Activated CD4-positive, alpha-beta T cell treated with anti-CD3 and anti-CD28 coated beads, Interleukin-2, amount 50 U/mL, for 1 hour (primary cell): Measurements from ENCODE around the gene ARHGEF40.
"Not testable (repeated sequence)": the region's sequence is repeated elsewhere in the genome, so short reads cannot be mapped to it uniquely, and the experiment has no call there.

ENCODE experiments used
- DNase-seq: peaks from one replicate; pipeline ENCODE4 v3.0.0-alpha.2; 2020

Gene ARHGEF40

DNA sequence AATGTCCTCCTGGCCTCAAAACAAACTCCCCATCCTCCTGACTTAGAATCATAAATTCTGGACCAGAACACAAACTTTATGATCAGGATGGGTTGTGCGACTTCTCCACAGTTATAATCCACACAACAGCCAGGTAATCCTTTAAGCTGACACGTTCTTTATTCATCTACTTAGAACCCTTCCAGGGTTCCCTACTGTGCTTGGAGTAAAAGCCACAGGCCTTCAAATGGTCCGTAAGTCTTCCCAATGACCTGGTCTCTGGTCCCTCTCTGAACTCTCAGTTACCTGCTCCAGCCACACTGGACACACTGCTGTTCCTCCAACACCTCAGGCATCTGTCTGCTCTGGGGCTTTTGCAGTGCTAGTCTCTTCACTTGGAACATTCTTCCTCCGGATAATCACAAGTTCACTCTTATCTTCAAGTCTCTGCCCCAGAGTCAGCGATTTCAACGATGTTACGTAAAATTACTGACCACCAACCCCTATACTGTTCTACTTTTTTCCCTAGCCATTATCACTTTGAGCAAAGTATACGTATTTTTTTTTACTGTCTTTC, 29.7 kb upstream of the ARHGEF40 start:
- DNase-seq = no peak

DNA sequence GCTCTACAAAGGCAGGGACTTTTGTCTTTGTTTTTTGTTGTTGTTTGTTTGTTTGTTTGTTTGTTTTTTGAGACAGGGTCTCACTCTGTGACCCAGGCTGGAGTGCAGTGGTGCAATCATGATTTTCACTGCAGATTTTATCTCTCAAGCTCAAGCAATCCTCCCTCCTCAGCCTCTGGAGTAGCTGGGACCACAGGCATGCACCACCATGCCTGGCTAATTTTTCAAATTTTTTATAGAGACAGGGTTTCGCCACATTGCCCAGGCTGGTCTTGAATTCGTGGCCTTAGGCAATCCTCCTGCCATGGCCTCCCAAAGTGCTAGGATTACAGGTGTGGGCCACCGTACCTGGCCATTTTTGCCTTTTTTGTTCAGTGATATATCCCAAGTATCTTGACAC, 29.2 kb upstream of the ARHGEF40 start:
- not testable (repeated sequence) for DNase-seq

DNA sequence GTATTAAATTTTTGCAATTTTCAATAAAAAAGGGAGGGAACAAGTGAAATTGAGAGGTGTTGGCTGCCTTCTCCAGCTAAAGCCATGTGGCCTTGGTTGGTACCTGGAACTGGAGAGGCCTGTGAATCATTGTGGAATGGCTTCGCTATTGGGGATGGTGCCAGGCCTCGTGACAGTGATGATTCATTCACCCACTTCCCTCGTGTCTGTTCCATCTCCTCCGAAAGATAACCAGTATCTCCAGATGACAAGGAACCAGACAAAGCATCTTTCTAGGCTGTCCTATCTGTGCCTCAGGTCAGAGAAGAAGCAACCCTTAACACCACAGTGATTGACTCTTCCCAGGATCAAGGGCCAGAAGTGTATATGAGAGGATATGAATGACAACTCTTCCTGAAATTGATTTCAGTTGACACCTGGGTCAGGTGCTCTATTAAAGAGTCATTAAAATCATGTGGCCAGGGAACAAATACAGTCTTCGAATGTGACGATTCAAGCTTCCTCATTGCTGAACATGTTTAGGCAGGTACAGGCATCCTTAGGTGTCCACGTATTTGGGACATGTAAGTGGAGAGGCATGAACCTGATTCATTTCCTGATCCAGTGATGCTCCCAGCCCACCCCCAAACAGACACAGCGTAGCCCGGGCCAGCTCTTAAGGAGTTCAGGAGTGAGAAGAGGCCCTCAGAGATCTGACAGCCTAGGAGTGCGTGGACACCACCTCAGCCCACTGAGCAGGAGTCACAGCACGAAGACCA, 28.2 kb upstream of the ARHGEF40 start, which contains the start of gene RNASE7:
RNASE7 (plus strand) TSS at position 687 of the 758 bp plus-strand sequence. CDS start 631 bp downstream, outside the sequence.
- DNase-seq = no peak

DNA sequence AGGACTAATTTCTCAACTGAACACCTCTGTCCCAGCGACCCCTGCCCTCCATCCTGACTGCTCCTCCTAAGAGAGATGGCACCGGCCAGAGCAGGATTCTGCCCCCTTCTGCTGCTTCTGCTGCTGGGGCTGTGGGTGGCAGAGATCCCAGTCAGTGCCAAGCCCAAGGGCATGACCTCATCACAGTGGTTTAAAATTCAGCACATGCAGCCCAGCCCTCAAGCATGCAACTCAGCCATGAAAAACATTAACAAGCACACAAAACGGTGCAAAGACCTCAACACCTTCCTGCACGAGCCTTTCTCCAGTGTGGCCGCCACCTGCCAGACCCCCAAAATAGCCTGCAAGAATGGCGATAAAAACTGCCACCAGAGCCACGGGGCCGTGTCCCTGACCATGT, 27.2 kb upstream of the ARHGEF40 start:
- DNase-seq = no peak

DNA sequence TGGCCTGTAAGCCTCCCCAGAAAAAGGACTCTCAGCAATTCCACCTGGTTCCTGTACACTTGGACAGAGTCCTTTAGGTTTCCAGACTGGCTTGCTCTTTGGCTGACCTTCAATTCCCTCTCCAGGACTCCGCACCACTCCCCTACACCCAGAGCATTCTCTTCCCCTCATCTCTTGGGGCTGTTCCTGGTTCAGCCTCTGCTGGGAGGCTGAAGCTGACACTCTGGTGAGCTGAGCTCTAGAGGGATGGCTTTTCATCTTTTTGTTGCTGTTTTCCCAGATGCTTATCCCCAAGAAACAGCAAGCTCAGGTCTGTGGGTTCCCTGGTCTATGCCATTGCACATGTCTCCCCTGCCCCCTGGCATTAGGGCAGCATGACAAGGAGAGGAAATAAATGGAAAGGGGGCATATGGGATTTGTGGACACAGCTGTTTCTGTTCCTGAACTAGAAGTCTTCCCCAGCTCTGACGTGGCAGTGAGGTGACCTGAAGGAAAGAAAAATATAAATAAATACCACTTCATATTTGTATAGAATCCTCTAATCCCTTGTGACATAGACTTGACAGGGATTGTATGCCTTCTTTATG, 26.6 kb upstream of the ARHGEF40 start:
- DNase-seq = no peak

DNA sequence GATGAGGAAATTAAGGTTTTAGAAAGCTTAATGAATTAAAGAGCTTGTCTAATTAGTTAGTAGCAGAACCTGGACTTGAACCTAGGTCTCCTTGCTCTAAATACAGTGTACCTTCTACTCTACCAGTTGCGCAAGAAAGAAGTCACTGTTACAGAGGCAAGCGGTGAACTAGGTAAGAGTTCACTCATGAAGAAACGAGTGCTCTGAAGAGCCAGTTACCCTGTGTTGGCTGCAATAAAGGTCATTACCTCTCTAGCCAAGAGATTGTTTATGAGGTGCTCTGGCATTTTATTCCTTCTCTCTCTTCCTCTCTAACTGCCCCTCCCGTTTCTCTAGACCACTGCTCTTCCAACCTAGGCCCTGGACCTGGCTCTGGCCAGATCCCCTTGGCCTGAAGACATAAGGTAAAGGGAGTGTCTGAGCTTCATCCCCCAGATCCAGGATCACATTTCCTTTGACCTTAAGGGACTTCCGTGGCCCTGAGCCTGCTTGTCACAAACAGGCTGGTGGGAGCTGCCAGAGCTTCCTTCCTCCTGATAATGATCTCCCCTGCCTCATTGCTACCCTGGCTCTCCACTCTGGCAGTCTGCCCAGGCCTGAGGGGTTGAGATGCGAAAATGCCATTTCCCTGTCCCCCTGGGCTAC, 26.0 kb upstream of the ARHGEF40 start:
- no peak for DNase-seq

DNA sequence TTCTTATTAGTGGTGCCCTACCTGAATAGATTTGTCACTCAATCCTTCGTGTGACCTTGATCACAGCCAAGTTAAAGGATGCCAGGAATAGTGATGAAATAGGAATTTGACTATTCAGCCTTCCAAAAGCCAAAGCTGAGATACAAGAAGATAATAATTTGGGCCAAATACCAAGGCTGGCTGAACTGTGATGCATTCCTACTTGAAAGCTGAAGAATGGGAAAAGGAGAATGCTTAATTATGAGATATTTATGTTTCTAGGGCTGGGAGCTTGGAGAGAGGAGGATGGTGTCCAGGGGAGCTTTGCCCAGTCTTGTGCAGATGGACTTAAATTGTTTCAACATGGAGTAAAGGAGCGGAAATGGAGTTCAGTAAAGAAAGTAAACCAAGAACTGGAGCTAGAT, 22.7 kb upstream of the ARHGEF40 start:
- no peak for DNase-seq

DNA sequence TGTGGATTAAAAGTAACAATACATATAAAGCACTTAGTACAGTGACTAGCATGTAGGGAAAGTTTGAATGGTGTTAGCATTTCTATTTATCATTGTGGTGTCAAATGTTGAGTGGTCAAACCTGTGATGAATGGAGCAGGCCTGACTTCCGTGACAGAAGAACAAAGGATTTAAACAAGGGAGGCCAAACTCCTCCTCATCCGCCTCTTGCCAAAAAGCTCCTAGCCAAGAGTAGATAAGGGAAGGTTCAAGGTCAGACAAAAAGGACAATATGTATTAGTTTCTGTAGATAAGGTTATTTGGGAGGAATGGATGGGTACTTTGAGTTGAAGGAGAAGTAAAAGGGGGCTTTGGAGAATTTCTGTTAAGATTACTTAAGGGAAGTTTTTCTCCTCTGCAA, 21.5 kb upstream of the ARHGEF40 start:
- no peak for DNase-seq

DNA sequence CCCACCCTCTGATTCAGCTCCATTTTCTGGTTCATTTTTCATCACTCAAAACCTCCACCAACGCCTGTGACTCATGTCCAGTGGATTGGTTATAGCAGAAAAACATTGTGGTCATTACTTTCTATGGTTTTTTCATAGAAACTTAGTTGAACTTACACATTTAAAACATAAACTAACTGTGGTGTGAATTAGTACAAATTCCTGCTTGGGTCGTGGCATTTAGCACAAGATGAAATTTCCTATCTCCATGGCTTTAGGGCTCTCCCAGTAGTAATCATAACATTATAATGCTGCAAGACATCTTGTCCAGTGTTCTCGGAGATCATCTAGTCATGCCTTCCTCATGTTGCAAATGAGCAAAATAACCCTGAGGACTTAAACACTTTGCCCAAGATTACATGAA, 20.8 kb upstream of the ARHGEF40 start:
- DNase-seq = no peak

DNA sequence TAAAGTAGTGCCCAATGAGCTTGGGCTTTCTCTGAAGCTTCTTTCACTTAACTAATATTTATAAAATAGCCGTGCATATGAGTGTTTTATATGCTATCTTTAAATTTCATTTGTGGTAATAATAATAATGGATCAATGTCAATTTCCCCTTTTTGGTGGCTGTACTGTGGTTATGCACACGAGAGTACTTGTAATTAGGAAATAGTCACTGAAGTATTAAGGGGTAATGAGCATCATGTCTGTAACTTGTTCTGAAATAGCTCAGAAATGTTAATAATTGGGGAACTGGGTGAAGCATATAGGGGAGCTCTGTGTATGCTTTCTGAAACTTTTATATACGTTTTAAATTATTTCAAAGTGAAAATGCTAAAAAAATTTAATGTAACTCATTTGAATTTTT, 19.5 kb upstream of the ARHGEF40 start:
- no peak for DNase-seq

DNA sequence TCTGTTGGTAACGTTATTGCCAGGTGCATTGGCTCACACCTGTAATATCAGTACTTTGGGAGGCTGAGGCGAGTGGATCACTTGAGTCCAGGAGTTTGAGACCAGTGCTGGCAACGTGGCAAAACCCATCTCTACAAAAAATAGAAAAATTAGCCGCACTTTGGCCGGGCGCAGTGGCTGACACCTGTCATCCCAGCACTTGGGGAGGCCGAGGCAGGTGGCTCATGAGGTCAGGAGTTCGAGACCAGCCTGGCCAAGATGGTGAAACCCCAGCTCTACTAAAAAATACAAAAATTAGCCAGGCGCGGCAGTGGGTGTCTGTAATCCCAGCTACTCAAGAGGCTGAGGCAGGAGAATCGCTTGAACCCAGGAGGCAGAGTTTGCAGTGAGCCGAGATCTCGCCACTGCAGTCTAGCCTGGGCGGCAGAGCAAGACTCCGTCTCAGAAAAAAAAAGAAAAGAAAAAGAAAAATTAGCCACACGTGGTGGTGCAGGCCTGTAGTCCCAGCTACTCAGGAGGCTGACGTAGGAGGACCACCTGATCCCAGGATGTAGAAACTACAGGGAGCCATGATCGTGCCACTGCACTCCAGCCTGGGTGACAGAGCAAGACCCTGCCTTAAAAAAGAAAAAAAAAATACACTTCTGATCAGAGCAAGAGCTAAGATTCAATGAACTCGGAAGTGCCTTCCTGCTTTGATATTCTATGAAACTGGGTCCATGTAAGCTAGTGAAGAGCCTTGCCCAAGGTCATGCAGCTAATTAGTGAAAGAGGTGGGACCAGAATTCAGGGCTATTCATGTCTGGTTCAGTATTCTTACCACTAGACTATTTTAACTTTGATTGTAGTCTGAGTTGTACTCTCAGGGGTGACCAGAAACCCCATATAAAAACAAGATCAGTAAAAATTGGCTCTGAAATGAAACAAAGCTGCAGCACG, 16.7 kb upstream of the ARHGEF40 start:
- no peak for DNase-seq

DNA sequence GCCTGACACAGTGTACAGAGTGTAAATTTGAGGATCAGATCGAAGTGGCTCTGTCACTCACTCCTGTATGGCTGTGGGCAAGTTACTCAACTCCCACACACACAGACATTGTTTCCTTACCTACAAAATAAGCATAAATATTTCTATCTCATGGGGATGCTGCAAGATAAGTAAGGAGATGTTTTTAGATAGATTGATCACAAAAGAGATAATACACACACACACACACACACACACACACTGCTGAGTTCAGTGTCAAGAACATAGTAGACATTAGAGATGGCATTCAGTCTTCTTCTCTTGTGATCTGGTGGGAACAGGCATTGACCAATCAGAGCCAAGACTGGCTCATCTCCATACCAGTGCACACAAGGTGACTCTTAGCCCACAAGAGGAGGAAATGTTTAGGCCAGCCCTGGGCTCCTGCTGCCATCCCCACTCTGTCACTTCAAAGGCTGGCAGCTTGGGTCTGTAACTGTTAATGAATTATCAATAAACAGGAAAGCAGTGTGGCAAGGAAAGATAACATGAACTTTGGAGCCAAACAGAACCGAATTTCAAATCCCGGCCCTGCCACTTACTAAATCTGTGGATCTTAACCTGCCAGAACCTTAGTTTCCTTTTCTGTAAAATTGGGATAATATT, 15.9 kb upstream of the ARHGEF40 start:
- no peak for DNase-seq

DNA sequence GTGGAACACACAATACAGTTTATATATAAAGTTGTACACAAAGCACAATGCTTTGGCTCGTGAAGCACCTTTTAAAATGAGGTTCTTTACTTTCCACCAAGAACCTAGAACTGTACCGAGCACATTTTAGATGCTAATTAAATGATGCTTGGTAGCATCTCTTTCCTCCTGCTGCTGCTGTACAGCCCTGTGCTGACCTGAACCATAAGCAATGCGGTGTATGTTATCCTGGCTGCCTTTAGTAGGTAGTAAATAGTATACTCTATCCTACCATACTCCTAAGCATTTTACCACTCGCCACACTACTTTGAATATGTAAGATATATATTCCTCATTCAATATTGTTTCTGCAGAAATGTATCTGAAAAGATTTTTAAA, 15.3 kb upstream of the ARHGEF40 start:
- no peak for DNase-seq

DNA sequence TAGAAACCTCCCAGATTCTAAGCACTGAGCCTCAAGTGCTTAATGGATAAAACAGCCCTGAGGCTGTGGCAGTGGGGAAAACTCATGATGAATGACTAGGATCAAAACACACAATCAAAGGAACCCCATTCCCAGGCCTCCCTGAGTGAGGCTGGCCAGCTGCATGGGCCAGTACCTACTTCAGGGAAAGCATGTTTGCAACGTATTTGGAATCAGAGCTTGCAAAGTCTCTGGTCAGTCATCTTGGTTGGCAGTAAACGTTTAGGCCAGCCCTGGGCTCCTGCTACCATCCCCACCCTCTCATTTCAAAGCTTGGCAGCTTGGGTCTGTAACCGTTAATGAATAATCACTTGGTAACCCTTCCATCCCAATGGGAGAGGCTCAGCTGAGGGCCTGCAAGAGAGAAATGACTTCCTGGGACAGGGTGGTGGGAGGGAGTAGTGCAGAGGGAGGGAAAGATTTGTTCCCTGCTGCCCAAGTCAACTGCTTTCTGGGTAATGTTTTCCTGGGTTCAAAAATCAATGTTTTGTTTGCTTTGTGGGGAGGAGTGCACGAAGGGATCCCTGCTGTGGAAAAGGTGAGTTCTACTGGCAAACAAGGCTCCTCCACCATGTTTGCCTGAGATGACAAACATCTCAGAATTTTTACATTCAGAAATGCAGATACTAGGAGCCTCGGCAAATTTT, 14.5 kb upstream of the ARHGEF40 start:
- DNase-seq = no peak

DNA sequence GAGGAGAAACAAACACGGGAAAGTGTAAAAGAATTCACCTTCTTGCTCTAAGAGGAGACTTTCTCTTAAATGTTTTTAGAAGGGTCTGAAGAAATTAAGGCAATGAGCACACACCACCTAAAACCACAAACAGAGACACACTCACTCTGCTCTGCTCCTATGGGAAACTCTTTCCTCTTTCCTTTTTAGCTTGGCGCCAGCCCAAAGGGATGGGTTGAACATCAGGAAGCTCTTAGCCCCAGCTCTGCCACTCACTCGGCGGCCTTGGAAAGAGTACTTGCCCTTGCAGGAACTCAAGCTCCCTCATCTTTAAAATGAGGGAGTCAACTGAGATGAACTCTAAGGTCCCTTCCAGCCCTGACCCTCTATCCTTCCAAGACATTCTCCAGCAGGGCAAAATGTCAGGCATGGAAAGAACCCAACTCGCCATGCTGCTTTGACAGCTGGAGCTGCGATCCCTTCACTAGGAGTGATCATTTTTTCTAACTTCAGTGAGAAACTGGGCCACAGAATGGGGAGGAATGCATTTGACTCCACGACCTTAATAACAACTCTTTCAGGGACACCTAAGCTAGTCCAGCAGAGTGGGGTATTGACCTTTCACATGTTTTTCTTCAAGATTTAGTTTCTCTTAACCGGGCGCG, 13.5 kb upstream of the ARHGEF40 start:
- DNase-seq = no peak

DNA sequence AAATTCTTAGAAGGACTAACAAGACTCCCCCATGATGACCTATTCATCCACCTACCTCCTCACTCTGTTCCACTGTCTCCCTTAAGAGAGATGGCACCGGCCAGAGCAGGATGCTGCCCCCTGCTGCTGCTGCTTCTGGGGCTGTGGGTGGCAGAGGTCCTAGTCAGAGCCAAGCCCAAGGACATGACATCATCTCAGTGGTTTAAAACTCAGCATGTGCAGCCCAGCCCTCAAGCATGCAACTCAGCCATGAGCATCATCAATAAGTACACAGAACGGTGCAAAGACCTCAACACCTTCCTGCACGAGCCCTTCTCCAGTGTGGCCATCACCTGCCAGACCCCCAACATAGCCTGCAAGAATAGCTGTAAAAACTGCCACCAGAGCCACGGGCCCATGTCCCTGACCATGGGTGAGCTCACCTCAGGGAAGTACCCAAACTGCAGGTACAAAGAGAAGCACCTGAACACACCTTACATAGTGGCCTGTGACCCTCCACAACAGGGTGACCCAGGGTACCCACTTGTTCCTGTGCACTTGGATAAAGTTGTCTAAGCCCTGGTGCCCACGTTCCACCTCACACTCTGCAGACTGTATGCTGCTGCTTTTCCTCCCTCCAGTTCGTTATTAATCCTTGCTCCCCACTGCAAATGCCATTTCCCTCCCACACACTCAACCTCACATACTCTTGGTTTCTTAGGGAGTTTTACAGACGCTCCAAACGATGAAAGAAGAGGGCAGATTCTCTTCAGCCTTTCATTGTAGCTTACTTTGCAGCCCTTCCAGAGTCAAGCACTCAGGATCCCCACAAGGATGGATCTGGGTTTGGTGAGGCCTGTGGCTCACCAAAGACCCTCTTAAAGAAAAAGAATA, 12.1 kb upstream of the ARHGEF40 start, which contains the start of gene RNASE8:
RNASE8 (plus strand) TSS at position 20 of the 873 bp plus-strand sequence; CDS start at position 91, 71 bp downstream.
- no peak for DNase-seq

DNA sequence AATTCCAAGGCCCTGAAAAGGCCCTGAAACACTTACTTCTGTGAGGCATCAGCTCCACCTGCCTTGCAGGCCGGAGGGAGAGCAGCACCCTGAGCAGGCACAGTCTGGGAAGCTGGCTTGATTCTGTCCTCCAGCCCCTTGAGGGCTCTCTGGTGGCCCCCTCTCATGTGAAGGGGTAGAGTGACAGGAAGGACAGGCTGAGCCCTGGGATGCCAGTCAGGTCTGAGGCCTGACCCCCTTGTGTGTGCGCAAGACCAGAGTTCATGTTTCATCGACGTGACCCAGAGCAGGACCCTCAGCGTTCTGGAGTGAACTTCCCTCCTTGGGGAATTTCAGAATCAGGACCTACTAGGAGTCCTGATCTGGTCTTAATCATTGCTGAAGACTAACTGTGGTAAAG, 11.2 kb upstream of the ARHGEF40 start:
- no peak for DNase-seq

DNA sequence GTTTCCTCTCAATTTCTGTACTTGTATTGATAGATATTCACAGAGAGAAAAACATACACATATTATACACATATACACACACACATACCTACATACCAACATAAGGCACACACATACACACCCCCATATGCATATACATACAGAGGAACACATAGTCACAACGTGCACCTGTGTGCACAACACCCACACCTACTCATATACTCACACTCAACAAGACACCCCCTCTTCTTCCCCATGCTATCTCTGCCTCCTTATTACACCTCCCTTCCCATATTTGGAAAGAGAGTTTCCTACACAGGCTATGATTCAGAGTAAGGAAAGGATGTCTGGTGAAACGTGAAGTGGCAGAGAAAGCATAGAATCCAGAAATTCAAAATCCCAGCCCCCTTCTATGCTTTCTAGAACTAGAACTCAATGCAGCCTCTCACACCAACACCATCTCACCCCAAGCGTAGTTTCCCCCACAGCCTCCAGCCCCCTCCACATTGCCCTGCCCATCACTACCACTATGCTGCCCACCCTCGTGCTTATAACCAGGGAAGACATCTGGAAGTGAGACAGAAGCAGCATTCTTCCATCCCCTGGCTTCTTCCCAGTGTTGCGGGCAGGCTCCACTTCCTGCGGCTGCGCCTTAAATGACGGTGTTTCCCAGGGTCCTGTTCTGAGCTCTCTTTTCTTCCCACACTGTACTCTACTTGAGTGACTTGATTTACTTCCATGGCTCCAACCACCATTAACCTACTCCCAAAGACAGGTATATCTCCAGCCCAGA, 10.1 kb upstream of the ARHGEF40 start:
- no peak for DNase-seq
